ENCODE measurements around the gene ATPAF1. TPM values are rescaled to one million over a fixed set of nuclear protein-coding genes. Genes with fewer than 3 reads are reported as not detected.

ATPAF1 gene
- polyA plus RNA-seq, 1 experiment = 85.6 TPM

GRCh38 chr1:46689356-46689755, 21.2 kb upstream of the ATPAF1 start:
- ChIA-PET CTCF (no interaction called here), POLR2A (no interaction called here)
- no peaks in the 10 kb centered on the region for H3K27me3 ChIP-seq (ENCODE audit: control insufficient read depth, insufficient read depth, low read length)
- no peak overlapping the region for H3K4me3 ChIP-seq (ENCODE audit: low read depth, low read length)
- DNase-seq (ENCODE audit: low read depth, low spot score) = no peak
- no peak overlapping the region for H3K27ac ChIP-seq (ENCODE audit: low read depth, low read length)
- H3K9me3 ChIP-seq (ENCODE audit: control insufficient read depth, insufficient read depth, low read length) = no peaks in the 10 kb centered on the region
- TF ChIP-seq, protein P1, sequence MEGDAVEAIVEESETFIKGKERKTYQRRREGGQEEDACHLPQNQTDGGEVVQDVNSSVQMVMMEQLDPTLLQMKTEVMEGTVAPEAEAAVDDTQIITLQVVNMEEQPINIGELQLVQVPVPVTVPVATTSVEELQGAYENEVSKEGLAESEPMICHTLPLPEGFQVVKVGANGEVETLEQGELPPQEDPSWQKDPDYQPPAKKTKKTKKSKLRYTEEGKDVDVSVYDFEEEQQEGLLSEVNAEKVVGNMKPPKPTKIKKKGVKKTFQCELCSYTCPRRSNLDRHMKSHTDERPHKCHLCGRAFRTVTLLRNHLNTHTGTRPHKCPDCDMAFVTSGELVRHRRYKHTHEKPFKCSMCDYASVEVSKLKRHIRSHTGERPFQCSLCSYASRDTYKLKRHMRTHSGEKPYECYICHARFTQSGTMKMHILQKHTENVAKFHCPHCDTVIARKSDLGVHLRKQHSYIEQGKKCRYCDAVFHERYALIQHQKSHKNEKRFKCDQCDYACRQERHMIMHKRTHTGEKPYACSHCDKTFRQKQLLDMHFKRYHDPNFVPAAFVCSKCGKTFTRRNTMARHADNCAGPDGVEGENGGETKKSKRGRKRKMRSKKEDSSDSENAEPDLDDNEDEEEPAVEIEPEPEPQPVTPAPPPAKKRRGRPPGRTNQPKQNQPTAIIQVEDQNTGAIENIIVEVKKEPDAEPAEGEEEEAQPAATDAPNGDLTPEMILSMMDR (IDR thresholded peaks at IDR 0.05; ENCODE audit: low read depth, low read length) = no peak

DNA sequence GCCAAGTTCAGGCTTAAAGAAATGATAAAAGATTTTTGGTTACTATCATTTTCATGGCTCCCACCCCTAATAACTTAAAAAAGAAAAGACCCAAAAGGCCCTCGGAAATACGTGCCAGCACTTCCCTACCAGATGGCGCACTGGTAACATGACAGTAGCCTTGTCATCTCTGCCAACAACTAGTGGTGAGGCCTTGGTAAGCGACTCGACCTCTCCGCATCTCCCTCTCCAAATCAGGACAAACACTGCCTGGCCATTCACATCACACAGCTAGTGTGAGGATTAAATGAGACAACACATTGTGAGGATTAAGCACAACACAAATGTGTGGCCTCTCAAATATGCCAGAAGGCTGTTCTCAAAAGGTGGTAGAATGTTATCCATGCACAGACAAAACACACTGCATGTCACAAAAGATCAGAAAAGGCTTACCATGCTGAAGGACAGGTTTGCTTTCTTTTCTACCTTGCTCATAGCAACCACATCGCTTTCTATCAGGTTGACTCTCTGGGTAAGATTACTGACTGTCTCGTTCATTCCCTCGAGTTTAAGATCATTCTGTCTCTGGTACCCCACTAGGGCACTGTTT, 19.9 kb upstream of the ATPAF1 start:
- TF ChIP-seq, protein P1 (IDR thresholded peaks at IDR 0.05; ENCODE audit: low read depth, low read length) = no peak
- H3K27ac ChIP-seq (ENCODE audit: low read depth, low read length) = no peak overlapping the region
- H3K4me3 ChIP-seq (ENCODE audit: low read depth, low read length) = no peak overlapping the region
- no peaks in the 10 kb centered on the region for H3K9me3 ChIP-seq (ENCODE audit: control insufficient read depth, insufficient read depth, low read length)
- ChIA-PET CTCF (no interaction called here), POLR2A (no interaction called here)
- no peaks in the 10 kb centered on the region for H3K27me3 ChIP-seq (ENCODE audit: control insufficient read depth, insufficient read depth, low read length)
- no peak for DNase-seq (ENCODE audit: low read depth, low spot score)

DNA sequence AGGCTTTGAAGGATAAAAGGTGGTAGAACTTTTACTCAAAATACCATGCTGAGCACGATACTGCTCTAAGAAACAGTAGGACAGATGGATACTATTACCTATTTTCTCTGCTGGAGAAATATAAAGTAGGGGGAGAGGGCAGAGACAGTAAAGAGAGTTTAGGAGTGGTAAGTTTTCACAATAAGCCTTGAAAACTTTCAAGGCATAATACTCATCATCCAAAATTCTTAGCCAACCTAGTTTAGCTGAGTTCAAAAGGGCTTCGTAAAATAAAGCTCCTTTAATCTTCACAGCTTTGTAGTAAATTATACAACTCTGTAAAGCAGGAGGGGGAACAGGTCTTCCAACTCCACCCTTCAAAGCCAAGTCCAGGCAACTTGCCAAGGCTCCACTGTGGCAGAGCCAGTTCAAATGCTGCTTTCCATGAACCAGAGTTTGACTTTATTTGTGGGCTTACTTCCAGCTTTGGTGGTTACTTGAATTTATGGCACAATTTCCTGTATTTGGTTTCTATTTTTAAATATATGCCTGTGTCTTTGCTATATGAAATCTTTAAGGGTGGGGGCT, 19.0 kb upstream of the ATPAF1 start:
- Histone ChIP-seq H3K9me3 (ENCODE audit: control insufficient read depth, insufficient read depth, low read length) (no peaks in the 10 kb centered on the region), H3K27ac (ENCODE audit: low read depth, low read length) (no peak overlapping the region), H3K4me3 (ENCODE audit: low read depth, low read length) (no peak overlapping the region), H3K27me3 (ENCODE audit: control insufficient read depth, insufficient read depth, low read length) (no peaks in the 10 kb centered on the region)
- DNase-seq (ENCODE audit: low read depth, low spot score) = no peak
- CTCF ChIA-PET = interaction anchor here (2.0 kb wide), 1 partner anchor 38 kb away, joined by 6 read pairs; no protein-coding TSS in a partner anchor
- POLR2A ChIA-PET = interaction anchor here (0.8 kb wide), 1 partner anchor 12 kb away, joined by 3 read pairs; no protein-coding TSS in a partner anchor
- TF ChIP-seq, protein P1 (IDR thresholded peaks at IDR 0.05; ENCODE audit: low read depth, low read length) = no peak

DNA sequence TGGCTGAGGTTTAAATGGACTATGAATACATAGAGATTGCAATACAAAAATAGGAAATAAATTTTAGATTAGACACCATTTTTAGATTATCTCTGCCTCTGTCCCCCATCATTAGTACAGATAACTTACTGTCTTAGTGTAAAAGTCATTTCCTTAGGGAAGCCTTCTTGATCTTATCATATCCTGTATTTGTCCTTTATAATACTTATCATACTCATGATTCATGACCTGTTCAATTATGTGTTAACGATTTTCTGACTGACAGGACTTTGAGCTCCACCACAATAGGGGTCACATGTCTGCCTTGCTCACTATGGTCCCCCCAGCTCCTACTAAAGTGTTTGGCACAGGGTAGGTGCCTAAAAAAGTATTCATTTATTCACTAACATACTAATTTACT, 18.1 kb upstream of the ATPAF1 start:
- Histone ChIP-seq H3K27ac (ENCODE audit: low read depth, low read length) (no peak overlapping the region), H3K4me3 (ENCODE audit: low read depth, low read length) (no peak overlapping the region), H3K9me3 (ENCODE audit: control insufficient read depth, insufficient read depth, low read length) (no peaks in the 10 kb centered on the region), H3K27me3 (ENCODE audit: control insufficient read depth, insufficient read depth, low read length) (no peaks in the 10 kb centered on the region)
- ChIA-PET POLR2A (no interaction called here), CTCF (interaction anchor here (2.0 kb wide), 1 partner anchor 39 kb away, joined by 6 read pairs; no protein-coding TSS in a partner anchor)
- DNase-seq (ENCODE audit: low read depth, low spot score) = no peak
- TF ChIP-seq, protein P1 (IDR thresholded peaks at IDR 0.05; ENCODE audit: low read depth, low read length) = no peak

GRCh38 chr1:46684670-46685069, 16.5 kb upstream of the ATPAF1 start:
- ChIA-PET POLR2A (no interaction called here), CTCF (no interaction called here)
- no peaks in the 10 kb centered on the region for H3K9me3 ChIP-seq (ENCODE audit: control insufficient read depth, insufficient read depth, low read length)
- no peak overlapping the region for H3K27ac ChIP-seq (ENCODE audit: low read depth, low read length)
- TF ChIP-seq, protein P1 (IDR thresholded peaks at IDR 0.05; ENCODE audit: low read depth, low read length) = no peak
- H3K4me3 ChIP-seq (ENCODE audit: low read depth, low read length) = no peak overlapping the region
- no peaks in the 10 kb centered on the region for H3K27me3 ChIP-seq (ENCODE audit: control insufficient read depth, insufficient read depth, low read length)
- DNase-seq (ENCODE audit: low read depth, low spot score) = no peak

Measured in AG04450 (cell line).